ENCODE data around the gene XYLB. TPM values are rescaled to one million over a fixed set of nuclear protein-coding genes. Genes with fewer than 3 reads are reported as not detected.

Gene XYLB
- total RNA-seq, 1 experiment from 2014 or later, result 14.0 TPM

Other genes with a start within 250 kb of the XYLB start
- gene ACAA1, start 209.7 kb upstream of the XYLB start, total RNA-seq (2021; ENCODE audit: unreplicated experiment), result 49.0 TPM
- gene MYD88, start 208.1 kb upstream of the XYLB start, total RNA-seq (2021; ENCODE audit: unreplicated experiment), result 14.8 TPM
- gene OXSR1, start 181.2 kb upstream of the XYLB start, total RNA-seq (2021; ENCODE audit: unreplicated experiment), result 35.1 TPM
- 0.47 TPM for gene SLC22A13, start 81.0 kb upstream of the XYLB start, total RNA-seq (2021; ENCODE audit: unreplicated experiment)
- gene SLC22A14, start 64.5 kb upstream of the XYLB start, total RNA-seq (2021; ENCODE audit: unreplicated experiment), result 0.22 TPM
- 18.3 TPM for gene ACVR2B, start 107.1 kb downstream of the XYLB start, total RNA-seq (2021; ENCODE audit: unreplicated experiment)
- gene EXOG, start 149.6 kb downstream of the XYLB start, total RNA-seq (2021; ENCODE audit: unreplicated experiment), result 8.3 TPM